Erythroblast (primary cell): ENCODE data around the gene PLBD2.

ENCODE experiments used
- DNase-seq, 2 experiments: peaks; one replicate each; lab custom pipeline; 2025; lab: John Stamatoyannopoulos, UW
- GATA1 ChIP-seq: IDR thresholded peaks from 2 replicates; pipeline ENCODE4 v1.6.1; 2011; ENCODE audit warnings: low read depth, mild to moderate bottlenecking, control low read depth, low read length, moderate library complexity
- POLR2A ChIP-seq: IDR thresholded peaks from 2 replicates; pipeline ENCODE4 v1.6.1; 2011; ENCODE audit warnings: mild to moderate bottlenecking, low read length

Gene PLBD2

GRCh38 chr12:113418213-113418879, 60.0 kb downstream of the PLBD2 start:
- TF ChIP-seq POLR2A (no peak), GATA1 (no peak)
- DNase-seq, result no peak

- peak; percentile 91 to 94 for DNase-seq
- TF ChIP-seq GATA1, result peak; percentile 45
- no peak for TF ChIP-seq POLR2A
Observed at GRCh38 chr12:113420996-113421595, 62.7 kb downstream of the PLBD2 start.

- DNase-seq, result peak; percentile 85 to 88
- TF ChIP-seq POLR2A (peak; percentile 88), GATA1 (no peak)
Observed at GRCh38 chr12:113422030-113422885, 63.9 kb downstream of the PLBD2 start, which contains the start of gene SDSL. TSS of gene SDSL (plus strand) at chr12:113422380. CDS start at chr12:113427983, 5,603 bp downstream.

- TF ChIP-seq GATA1 (no peak), POLR2A (no peak)
- peak; percentile 64 to 68 for DNase-seq
Observed at GRCh38 chr12:113422886-113423669, 64.7 kb downstream of the PLBD2 start.

- DNase-seq, result peak; percentile 45 to 78
- TF ChIP-seq GATA1 (no peak), POLR2A (no peak)
Observed at GRCh38 chr12:113424456-113424855, 66.1 kb downstream of the PLBD2 start.

GRCh38 chr12:113424915-113425823, 66.8 kb downstream of the PLBD2 start:
- peak; percentile 77 to 84 for DNase-seq
- TF ChIP-seq GATA1 (no peak), POLR2A (no peak)

GRCh38 chr12:113425960-113426453, 67.6 kb downstream of the PLBD2 start:
- DNase-seq, result no peak
- TF ChIP-seq POLR2A (no peak), GATA1 (no peak)

GRCh38 chr12:113427882-113428281, 69.5 kb downstream of the PLBD2 start:
- no peak for DNase-seq
- no peak for TF ChIP-seq GATA1
- no peak for TF ChIP-seq POLR2A

GRCh38 chr12:113428482-113428881, 70.1 kb downstream of the PLBD2 start:
- no peak for TF ChIP-seq GATA1
- no peak for TF ChIP-seq POLR2A

GRCh38 chr12:113432986-113433385, 74.6 kb downstream of the PLBD2 start:
- DNase-seq, result no peak

More at GRCh38 chr12:113428482-113428881, 70.1 kb downstream of the PLBD2 start:
- DNase-seq, result no peak

GRCh38 chr12:113435367-113435766, 77.0 kb downstream of the PLBD2 start:
- no peak for TF ChIP-seq GATA1
- no peak for TF ChIP-seq POLR2A
- DNase-seq, result no peak

More at GRCh38 chr12:113432986-113433385, 74.6 kb downstream of the PLBD2 start:
- TF ChIP-seq GATA1 (no peak), POLR2A (no peak)

GRCh38 chr12:113436586-113436985, 78.2 kb downstream of the PLBD2 start:
- no peak for DNase-seq
- TF ChIP-seq POLR2A, result no peak
- TF ChIP-seq GATA1, result no peak
